ENCODE results near the gene TATDN2.

The TATDN2 gene, protein sequence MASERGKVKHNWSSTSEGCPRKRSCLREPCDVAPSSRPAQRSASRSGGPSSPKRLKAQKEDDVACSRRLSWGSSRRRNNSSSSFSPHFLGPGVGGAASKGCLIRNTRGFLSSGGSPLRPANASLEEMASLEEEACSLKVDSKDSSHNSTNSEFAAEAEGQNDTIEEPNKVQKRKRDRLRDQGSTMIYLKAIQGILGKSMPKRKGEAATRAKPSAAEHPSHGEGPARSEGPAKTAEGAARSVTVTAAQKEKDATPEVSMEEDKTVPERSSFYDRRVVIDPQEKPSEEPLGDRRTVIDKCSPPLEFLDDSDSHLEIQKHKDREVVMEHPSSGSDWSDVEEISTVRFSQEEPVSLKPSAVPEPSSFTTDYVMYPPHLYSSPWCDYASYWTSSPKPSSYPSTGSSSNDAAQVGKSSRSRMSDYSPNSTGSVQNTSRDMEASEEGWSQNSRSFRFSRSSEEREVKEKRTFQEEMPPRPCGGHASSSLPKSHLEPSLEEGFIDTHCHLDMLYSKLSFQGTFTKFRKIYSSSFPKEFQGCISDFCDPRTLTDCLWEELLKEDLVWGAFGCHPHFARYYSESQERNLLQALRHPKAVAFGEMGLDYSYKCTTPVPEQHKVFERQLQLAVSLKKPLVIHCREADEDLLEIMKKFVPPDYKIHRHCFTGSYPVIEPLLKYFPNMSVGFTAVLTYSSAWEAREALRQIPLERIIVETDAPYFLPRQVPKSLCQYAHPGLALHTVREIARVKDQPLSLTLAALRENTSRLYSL

DNA sequence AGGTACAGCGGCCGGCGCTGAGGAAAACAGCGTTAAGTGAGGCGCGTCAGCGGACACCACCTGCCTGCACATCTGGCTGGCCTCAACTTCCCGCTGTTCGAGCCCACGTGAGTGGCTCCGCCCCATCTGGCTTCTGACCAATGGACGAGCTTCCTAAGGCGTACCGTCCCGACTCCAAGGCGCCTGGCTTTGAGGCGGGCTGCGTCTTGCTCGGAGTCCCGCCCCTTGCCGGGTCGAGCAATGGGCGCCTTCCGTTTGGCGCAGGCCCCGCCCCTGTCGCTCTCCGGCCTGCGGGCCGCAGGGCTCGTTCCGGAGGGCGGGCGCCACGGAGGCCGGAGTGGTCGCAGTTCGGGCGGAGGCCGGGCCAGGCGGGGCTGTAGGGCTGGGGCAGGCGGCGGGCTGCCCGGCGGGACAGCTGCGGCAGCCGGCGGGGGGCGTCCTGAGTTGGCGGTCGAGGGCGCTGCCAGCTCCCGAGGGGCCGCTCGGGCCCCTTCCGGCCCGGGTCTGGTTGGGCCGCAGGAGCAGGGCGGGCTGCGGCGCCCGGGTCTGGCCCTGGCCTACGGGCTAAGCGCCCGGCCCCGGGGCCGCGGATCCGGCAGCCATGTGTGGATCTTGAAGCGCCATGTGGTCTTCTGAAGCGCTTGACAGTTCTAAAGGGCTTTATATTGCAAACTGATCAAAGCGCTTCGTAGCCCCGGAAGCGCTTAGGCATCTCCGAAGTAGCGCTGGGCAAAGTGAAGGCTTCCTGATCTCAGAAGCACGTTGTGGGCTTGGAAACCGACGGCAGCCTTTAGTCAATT is at the start of gene TATDN2:
TATDN2 (plus strand) TSS at position 276 of the 800 bp plus-strand sequence. CDS start 742 bp downstream, outside the sequence.
- peak within 1 kb of the TSS; percentile 87 for H3K27ac ChIP-seq
- TF ChIP-seq, protein P1, sequence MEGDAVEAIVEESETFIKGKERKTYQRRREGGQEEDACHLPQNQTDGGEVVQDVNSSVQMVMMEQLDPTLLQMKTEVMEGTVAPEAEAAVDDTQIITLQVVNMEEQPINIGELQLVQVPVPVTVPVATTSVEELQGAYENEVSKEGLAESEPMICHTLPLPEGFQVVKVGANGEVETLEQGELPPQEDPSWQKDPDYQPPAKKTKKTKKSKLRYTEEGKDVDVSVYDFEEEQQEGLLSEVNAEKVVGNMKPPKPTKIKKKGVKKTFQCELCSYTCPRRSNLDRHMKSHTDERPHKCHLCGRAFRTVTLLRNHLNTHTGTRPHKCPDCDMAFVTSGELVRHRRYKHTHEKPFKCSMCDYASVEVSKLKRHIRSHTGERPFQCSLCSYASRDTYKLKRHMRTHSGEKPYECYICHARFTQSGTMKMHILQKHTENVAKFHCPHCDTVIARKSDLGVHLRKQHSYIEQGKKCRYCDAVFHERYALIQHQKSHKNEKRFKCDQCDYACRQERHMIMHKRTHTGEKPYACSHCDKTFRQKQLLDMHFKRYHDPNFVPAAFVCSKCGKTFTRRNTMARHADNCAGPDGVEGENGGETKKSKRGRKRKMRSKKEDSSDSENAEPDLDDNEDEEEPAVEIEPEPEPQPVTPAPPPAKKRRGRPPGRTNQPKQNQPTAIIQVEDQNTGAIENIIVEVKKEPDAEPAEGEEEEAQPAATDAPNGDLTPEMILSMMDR (conservative IDR thresholded peaks at IDR 0.05), result no peak

DNA sequence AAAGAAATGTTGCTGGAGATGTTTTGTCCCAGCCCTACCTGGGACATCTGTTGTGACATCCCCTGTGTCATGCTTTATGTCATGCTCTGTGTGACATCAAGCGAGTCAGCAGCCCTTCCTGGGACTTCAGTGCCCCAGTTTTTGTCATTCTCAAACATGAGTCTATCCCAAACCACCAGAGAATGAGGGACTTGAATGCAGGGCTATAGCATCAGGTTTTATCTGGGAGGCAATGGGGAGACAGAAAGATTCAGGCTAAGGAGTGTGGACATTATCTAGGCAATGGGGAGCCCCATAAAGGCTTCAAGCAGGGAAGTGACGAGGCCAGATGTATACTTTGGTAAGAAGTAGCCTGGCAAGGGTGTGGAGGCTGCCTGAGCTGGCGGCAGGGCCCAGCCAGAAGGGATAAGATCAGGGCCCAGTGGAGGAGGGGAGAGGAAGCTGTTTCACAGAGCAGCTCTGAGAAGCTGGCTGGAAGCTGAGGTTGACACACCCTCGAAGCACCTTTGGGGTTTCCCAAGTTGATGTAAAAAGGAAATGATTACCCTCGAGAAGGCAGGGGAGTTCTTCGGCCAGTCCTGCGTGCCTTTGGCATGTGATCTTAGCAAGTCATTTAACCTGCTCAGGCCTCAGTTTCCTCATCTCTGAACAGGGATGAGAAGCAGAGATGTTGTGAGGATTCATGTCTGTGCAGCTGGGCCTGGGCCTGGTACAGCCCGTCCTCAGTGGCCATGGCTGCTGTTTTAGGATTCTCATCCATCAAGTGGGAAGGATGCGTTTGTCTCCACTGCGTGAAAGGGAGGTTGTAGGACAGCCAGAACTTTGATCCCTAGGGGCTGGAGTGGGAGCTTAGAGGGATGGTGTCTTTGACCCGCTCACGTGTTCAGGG is 49.3 kb upstream of the TATDN2 start:
- TF ChIP-seq, protein P1 (conservative IDR thresholded peaks at IDR 0.05), result no peak
- no peak overlapping the region for H3K27ac ChIP-seq

DNA sequence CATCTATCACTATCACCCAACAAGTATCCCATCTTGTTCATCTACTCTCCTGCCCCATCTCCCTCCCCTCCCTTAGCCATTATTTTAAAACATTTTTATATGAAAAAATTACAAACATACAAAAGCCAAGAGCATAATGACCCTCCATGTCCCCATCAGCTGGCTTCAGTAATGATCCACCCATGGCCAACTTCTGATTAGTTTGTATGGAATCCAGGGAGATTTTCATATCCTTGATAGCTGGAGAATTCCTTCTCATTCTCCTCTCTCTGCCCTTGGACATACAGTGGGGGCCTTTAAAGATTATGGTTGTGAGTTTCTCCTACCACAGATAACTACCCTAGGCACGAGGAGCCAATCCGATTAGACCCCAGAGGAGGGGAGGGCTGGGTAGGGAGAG is 43.3 kb upstream of the TATDN2 start:
- TF ChIP-seq, protein P1 (conservative IDR thresholded peaks at IDR 0.05), result no peak
- H3K27ac ChIP-seq, result peak overlapping the region; percentile 79

DNA sequence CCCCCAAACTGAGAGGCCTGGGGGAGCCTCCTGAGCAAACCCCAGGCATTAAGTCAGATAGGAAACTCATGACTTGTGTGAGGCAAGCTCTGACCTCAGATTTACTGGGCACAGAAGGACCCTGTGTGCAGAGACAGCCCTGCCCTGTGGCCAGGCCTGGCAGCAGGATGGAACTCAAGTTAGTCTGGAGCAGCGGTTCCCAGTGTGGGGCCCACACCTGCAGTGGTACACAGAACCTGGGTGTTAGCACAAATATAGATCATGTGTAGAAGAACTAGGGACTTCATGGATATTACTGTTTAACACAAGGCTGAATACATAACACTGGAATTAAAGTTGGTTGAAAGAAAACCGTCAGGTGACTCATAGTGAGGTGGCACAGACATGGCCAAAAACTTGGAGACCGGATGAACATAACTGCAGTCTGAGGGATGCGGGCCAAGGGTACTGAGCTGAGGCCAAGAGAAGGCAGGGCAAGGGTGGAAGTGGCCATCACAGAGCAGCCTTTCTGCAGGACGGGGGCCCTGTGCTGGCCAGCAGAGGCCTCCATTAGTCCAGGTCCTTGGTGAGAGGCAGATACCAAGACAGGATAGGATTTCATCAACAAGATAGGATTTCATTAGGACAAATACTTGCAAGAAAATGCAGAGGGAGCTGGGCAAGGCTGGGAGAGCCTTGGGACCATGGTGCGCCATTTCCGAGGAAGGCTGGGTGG is 42.7 kb upstream of the TATDN2 start:
- peak overlapping the region; percentile 79; the same call in 1 of the 2 replicates for H3K27ac ChIP-seq
- TF ChIP-seq, protein P1 (conservative IDR thresholded peaks at IDR 0.05), result no peak

DNA sequence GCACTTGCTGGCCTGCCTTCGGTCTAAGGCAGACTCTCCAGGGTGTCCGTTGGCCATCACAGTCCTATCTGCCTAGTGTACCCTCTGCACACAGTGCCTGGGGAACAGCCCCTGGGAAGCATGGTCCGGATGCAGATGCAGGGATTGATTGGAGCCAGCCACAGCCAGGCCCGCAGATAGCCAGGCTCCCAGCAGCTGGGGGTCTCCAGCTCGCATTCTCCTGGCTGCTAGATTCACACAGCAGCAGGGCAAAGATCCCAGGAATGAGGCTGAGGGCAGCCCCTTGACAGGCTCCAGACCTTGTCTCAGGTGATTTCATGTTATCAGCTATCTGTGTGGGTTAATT is 42.1 kb upstream of the TATDN2 start:
- TF ChIP-seq, protein P1 (conservative IDR thresholded peaks at IDR 0.05), result no peak
- peak overlapping the region; percentile 79; the same call in 1 of the 2 replicates for H3K27ac ChIP-seq

DNA sequence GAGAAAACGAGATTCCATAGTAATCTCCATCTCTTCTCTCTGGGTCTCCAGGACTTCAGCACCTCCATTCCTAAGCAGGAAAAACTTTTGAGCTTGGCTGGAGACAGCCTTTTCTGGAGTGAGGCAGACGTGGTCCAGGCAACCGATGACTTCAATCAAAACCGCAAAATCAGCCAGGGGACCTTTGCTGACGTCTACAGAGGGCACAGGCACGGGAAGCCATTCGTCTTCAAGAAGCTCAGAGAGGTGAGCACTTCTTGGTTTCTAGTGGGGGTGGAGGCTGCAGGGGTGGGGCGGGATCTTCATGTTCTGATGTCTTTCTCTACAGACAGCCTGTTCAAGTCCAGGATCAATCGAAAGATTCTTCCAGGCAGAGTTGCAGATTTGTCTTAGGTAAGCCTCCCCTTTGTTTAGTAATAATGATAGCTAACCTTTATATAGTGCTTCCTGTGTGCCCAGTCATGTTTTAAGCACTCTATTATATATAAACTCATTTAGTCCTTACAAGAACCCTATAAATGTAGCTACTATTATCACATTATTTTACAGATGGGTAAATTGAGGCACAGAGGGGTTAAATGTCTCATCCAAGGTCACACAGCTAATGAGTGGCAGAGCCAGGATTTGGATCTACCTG is 35.0 kb upstream of the TATDN2 start:
- H3K27ac ChIP-seq, result no peak overlapping the region
- TF ChIP-seq, protein P1 (conservative IDR thresholded peaks at IDR 0.05), result no peak
